Choroid plexus epithelial cell (primary cell): ENCODE data around the gene SHPK.

Source experiments
- DNase-seq: peaks from one replicate; pipeline ENCODE4 v3.0.0-alpha.2; 2010; ENCODE audit warnings: low read depth
- H3K4me3 ChIP-seq: 2 replicates; pipeline ENCODE4 v1.5.1; 2011; ENCODE audit warnings: low read depth, mild to moderate bottlenecking, control low read depth, low read length, moderate library complexity
- CTCF ChIP-seq: conservative IDR thresholded peaks from 2 replicates; pipeline ENCODE4 v1.5.1; 2011; ENCODE audit warnings: low read depth, mild to moderate bottlenecking, control low read depth, inconsistent platforms, low read length, moderate library complexity

Gene SHPK

GRCh38 chr17:3636154-3636907 is at the start of gene SHPK, which contains the start of gene CTNS:
TSS of gene SHPK (minus strand) at chr17:3636250. CDS start at chr17:3636219, 31 bp downstream.
TSS of gene CTNS (plus strand) at chr17:3636760. CDS start at chr17:3640207, 3,447 bp downstream.
- H3K4me3 ChIP-seq, result peak within 1 kb of the TSS; percentile 99
- no peak for TF ChIP-seq CTCF
- peak; percentile 97 for DNase-seq

GRCh38 chr17:3685174-3685573 is 49.1 kb upstream of the SHPK start:
- no peak overlapping the region for H3K4me3 ChIP-seq
- TF ChIP-seq CTCF, result no peak
- no peak for DNase-seq

GRCh38 chr17:3683054-3683511 is 47.0 kb upstream of the SHPK start:
- TF ChIP-seq CTCF, result peak; percentile 96
- no peak overlapping the region for H3K4me3 ChIP-seq
- no peak for DNase-seq

GRCh38 chr17:3682033-3682432 is 46.0 kb upstream of the SHPK start:
- no peak for DNase-seq
- no peak for TF ChIP-seq CTCF
- no peak overlapping the region for H3K4me3 ChIP-seq

GRCh38 chr17:3681565-3681964 is 45.5 kb upstream of the SHPK start:
- no peak for TF ChIP-seq CTCF
- DNase-seq, result no peak
- H3K4me3 ChIP-seq, result no peak overlapping the region

- no peak for DNase-seq
- no peak overlapping the region for H3K4me3 ChIP-seq
- no peak for TF ChIP-seq CTCF
These were observed 45.0 kb upstream of the SHPK start for GRCh38 chr17:3681057-3681456.
